Measurements from ENCODE around the gene KCNQ1.

Gene KCNQ1

DNA sequence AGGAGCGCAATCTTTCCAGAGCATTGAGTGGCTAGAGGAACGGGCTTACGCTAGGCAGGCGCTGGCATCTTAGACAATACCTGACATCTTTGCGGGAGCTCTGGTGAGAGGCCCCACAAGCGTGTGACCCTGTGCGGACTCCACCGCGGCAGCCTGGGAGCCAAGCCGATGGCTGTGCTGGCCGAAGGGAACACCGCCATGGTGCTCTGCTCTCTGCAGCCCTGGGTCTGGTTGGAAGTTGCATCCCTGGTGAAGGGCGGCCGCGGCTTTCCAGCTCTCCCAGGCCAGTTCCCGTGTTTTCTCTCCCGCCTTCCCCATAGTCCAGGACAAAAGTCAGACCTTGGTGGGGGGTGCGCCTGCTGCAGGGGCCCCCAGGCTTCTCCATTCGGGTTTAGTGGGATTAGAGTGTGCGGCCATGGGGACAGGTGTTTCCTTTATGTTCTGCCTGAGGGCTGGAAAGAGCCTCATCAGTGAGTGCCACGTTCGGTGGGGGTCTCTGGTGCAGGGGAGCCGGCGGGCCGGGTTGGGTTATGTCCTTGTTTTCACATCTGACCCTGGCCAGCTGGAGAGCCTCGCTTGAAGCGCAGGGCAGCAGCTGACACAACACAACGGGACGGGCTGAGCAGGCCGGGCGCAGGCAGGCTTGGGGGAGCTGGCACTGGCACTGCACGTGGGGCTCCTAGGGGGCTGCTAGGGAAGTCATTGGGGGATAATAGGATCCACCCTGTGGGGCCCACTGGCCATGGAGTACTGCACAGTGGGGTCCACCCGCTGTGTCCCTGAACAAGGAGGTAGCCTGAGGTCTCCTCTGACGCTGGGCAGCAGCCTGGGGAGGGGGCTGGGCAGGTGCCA is 94.8 kb downstream of the KCNQ1 start:
- no peak for DNase-seq

DNA sequence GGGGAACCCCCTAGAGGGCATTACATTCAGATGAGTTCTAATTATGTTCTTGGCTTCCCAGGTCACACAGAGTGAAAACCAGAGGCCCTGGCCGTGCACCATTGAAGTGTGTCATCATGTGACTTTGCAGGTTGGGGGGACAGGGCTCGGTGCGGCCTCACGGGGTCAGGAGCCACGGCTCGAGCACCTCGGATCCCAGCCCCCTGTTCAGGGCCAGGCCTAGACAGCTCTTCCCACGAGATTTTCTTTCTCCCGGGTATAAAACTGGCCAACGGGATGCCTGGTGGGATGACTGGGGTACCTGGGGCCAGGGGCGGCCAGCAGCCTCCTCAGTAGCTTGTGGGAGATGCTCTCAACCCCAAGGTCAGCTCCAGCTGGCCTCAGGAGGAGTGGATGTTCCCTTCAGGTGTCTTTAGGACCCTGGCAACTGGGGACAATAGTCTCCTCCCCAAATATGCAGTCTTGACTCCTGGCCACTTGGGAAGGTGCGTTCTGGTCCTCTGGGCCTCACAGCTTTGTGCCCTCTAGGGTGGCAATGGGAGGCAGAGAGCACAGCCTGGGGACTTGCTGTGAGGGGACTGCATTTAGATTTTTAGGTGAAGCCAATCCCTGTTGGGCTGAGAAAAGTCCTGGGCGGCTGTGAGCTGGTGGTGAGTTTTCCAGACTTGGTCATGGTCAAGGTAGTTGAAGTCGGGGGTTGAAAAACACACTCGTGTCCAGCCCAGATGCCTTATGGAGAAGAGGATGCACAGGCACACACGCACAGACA is 95.6 kb downstream of the KCNQ1 start:
- DNase-seq, result no peak

DNA sequence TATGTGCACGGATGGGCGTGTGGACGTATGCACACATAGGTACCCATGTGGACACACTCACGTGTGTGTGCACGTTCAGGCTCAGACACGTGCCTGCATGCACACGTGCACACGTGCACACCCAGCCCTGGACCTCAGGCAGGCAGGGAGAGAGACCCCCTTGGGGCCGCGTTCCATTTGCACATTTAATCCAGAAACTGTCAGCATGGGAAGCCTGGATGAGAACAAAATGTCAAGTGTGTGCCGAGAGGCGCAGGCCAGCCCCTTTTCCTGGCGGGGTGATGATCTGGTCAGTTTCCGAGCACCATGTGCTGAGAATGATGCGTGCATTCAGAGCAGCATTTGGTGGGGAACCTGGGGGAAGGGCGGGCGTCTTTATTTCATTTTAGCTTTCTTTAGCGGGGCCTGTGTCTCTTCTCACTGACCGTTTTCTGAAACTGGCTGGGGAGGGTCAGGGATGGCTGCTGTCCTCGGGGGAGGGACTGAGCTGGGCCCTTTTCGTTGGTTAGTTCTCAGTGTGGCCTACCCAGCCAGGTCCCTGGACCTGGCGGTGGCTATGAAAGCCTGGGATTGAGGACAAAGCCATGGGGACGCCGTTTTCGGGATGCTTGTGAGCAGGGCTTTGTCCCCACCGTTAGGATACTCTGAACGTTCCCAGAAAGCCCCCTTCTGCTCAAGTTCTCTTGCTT is 96.3 kb downstream of the KCNQ1 start:
- DNase-seq, result no peak

DNA sequence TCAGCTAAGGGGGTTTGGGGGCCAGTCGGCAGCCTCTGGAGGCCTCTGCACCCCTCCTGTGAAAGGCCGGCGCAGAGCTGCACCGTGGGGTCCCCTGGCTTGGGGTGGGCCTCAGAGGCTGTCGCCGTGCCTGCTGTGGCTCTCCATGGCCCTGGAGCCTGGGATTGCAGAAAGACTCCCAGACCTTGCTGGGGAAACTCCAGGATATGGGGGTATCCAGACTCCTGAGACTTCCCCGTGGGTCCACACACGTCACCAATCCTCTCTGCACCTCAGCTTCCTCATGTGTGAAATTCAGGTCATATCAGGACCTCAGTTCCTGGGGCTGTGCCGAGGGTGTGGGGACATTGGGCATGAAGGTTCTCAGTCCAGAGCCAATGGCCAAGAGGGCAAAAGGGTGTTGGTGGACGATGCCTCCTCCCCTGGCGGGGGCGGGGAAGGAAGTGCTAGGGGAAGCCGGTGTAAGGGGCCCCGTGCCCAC is 97.1 kb downstream of the KCNQ1 start:
- no peak for DNase-seq

DNA sequence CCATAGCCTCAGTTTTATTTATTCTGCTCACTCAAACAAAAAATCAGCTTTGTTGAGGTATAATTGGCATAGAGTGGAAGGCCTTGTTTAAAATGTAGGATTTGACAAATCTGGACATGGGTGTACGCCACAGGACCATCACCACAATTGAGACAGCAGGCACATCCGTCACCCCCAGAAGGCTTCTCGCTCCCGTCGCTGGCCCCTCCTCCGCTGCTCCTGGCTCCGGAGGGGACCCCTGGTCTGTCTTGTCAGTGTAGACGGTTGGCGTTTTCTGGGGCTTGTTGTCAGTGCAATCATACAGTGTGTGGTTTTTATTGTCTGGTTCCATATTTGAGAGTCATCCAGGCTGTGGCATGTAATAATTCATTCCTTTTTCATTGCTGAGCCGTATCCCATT is 97.6 kb downstream of the KCNQ1 start:
- no peak for DNase-seq

DNA sequence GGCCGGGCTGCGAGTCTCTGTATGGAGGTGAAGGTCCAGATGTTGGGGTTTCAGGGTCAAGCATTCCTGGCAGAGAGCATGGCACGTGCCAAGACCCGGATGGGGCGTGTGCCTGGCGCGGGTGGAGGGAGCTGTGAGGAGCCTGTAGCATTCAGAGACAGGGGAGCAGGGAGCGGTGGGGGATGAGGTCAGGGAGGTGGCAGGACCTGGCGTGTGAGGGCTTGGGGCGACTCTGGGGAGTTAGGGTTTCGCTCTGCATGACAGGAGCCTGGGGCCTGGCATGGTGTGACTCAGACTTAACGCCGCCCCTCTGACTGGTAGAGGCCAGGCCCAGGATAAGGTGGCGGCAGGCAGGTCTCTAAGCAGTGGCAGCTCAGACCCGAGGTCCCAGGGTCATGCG is 103.0 kb downstream of the KCNQ1 start:
- no peak for DNase-seq

DNA sequence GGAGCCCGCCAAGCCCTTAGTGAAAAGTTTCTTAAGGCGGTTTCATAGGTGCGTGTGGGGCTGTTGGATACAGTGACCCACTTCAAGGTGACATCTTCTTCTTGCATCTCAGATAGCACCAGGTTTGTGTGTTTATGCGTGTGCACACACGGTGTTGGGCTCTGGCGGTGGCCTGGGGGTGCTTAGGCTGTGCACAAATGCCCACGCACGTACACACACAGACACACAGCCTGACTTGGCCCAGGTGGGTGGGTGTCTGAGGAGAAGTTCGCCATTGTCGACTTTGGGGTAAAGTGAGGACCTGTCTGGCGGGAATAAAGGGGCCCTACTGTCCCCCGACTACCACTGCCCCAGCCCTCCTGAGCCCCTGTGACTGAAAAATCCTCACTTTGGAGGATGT is 103.8 kb downstream of the KCNQ1 start:
- no peak for DNase-seq

DNA sequence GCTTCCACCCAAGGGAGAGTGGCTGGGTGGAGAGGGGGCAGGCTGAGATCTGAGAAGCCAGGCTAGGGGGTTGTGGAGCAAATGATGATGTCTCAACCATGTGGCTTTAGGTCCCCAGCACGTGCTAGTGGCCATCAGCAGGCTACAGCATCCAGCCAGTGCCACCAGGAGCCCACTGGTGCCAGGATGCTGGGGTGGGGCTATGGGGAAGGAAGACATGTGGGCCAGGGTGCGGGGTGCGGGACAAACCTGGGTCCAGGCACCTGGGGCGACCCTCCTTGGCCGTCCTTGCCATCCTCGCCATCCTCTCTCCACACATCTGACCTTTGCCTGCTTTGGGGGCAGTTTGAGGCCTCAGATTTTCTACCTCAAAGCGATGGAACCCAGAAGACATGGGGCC is 104.3 kb downstream of the KCNQ1 start:
- DNase-seq, result no peak

DNA sequence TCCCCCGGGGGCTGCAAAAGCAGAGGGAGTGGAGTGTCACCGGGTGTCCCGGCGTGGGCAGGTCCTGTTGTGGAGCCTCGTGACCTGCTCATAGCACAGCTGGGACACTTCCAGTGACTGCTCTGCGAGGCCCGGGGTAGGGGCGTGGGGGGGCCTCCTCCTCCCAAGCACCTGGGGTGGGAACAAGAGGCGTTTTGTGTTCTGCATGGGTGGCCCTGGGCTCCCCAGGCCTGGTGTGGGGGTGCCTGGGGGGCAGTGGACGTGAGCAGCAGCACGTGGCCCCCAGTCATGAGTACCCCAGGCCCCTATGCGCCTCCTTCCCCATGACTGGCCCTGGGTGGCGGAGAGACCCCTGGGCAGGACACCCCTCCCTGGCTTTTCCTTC is 104.7 kb downstream of the KCNQ1 start:
- DNase-seq, result no peak

DNA sequence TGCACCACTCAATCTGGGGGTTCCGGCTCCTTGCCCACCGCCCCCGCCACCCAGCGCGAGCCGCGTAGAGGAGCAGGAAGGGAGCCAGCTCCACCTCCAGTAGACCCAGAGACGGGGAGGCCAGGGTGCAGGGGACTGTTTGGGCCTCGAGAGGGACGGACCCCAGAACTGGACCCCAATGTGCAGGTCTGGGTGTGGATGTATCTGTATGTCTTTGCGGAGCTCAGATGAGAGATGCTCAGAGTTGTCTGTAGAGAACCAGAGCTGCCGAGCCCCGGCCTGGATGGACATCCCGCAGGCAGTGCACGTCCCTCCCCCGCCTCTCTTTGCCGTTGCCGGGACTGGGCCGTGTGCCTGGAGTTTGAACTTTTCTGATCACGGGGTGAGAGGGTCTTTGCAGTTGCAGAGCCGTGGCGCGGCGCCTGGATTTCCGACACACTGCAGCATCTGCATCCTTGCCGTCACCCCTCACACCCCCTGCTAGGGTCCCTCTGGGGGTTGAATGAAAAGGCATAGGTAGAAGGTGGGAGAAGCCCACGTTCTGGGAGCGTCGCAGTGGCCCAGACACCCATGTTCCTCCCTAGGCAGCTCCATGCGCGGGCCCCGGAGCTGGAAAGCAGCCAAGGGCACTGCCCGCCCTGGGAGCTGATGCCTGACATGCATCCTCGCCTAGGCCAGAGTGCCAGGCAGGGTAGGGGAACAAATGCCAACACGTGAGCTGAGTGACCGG is 105.2 kb downstream of the KCNQ1 start:
- DNase-seq, result no peak

DNA sequence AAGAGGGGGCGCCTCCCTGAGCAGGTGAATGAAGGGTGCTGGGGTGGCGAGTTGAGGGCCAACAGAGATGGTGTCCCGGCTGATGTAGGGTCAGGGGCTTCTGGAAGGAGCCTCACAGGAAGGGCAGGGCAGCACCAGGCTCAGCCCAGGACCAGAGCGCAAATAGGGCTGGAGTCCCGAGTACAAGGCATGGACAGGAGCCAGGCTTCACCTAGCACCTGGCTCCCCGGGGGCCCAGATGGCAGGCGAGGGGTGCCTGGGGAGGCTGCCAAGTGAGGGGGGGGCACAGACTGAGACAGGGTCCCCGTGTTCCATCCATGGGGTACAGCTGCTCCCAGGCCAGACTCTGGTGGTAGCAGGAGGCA is 105.8 kb downstream of the KCNQ1 start:
- DNase-seq, result no peak

DNA sequence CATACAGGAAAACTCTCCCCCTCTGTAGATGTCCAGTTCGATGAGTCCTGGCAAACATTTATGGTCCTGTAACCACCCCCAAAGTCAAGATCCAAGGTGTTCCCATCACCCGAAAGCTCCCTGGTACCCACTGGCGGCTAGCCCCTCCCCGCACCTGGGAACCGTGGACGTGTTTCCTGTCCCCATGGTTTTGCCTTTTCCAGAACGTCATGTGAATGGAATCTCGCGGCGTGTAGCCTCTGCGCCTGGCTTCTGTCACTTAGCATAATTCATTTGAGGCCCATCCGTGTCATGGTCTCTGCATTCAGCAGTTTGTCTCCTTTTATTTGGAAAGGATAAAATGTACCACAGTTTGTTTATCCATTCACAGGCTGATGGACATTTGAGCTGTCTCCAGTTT is 106.3 kb downstream of the KCNQ1 start:
- DNase-seq, result no peak

DNA sequence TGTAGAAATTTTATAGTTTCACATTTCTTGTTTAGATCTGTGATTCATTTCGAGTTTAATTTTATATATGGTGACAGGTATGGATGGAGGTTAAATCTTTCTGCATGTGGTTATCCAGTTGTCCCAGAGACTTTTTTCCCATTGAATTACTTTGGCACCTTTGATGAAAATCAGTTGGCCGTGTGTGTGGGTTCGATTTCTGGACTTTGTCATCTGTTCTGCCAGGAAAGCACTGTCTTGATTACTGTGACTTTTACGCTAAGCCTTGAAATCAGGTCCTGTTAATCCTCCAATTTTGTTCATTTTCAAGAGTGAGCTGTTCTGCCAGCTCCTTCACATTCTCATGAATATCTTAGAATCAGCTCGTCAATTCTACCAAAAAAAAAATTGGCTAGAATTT is 107.4 kb downstream of the KCNQ1 start:
- no peak for DNase-seq

DNA sequence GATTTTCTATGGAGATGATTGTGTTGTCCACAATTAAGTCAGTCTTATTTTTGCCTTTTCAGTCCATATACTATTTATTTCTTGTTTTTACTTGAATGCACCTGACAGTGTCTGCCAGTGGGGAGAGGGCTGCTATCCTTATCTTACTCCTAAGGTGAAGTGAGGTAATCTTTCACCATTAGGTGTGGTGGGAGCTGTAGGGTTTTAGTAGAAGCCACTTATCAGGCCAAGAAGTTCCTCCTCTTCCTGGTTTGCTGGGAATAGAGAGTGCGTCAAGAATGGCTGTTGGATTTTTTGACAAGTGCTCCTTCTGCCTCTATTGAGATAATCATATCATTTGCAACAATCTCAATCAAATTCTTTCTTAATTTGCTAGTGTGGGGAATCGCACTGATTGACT is 108.4 kb downstream of the KCNQ1 start:
- no peak for DNase-seq

DNA sequence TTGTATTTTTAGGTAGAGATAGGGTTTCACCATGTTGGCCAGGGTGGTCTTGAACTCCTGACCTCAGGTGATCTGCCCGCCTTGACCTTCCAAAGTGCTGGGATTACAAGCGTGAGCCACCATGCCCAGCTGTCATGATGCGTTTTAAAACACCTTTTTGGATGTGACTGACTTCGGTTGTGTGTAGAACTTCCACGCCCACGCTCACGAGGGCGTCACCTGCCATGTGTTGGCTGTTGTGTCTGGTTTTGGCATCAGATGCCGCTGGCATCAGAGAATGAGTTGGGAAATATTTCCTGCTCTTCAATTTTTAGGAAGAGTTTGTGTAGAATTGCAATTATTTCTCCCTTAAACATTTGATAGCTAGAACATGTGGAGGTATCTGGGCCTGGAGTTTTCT is 109.1 kb downstream of the KCNQ1 start:
- no peak for DNase-seq

DNA sequence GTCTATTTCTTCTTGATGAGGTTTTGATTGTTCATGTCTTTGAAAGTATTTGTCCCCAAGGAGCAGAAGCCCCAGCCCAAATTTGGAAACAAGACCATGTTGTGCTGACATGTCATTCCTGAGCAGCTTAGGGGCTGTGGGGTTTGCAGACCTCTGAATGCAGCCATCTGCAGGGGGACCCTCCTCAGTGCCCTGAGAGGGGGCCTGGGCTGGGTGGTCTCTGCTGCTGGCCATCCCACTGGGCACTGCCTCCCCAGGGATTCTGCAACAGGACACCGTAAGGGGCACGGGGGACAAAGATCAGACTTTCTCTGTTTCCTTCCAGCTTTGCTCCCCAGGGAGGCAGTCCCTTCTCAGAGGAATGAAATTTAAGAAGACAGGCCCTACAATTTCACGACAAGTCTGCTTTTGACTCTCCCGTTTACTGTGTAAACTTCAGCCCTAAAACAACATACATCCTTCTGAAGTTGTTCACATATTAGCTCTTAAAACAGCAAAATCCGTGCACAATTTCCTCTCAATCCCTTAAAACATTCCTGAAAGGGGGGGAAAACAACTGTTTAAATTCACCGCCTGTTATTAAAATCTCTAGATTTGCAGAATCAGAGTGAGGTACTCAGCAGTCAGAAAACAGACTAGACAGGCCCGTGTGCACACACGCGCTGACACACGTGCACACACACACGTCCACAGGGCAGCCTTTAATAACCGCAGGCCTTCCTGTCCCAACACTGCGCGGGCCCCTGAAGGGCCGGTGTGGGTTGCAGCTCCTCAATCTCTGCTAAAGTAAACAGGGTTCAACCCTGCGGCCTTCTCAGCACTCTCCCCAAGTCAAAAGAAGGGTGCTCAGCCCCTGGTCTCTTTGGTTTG is 109.8 kb downstream of the KCNQ1 start:
- DNase-seq, result no peak

DNA sequence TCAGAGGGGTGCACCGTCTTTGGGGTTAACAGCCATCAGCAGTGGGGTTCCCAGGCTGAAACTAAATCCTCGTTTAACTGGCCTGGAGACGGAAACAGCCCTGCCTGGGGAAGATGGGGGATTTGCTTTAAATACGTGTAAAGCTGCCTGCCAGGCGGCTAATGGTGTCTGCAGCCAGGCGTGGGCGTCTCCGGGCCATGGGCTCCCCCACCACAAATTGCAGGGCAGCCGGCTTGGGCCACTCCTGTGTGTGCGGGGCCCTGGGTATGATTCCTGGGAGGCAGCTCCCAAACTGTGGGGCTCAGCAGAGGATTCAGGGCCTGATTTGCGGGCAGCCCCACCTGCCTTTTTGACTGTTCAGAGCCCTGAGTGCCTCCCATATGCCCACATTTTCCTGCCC is 110.5 kb downstream of the KCNQ1 start:
- no peak for DNase-seq

DNA sequence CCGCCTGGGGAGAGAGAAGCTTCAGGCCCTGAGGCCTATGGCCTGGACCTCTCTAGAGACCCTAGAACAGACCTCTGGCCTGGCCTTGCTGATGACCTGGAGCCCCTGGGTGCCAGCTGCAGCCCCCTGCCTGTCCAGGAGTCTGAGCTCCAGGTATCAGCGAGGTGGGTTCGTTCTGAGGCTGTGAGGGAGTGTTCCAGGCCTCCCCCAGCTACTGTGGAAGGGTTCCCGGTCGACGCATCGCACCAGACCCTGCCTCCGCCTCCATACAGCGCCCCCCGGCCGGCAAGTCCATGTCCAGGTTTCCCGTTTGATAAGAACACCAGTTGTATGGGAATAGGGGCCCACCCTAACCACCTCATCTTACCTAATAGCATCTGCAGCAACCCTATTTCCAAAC is 111.1 kb downstream of the KCNQ1 start:
- no peak for DNase-seq

DNA sequence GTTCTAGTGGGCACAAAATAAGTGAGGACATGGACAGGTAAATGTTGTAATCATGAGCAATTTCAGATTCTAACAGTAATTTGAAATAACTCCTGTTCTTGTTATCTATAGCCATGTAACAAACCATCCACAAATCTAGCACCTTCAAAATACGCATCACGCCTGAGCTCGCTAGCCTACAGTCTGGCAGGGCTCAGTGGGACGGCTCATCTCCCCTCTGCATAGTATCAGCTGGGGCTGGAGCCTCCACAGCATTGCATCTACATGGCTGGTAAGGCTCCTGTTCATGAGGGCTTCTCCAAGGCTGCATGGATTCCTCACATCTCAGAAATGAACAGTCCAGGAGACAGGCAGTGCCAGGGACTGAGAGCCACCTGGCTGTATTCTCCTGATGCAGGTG is 112.6 kb downstream of the KCNQ1 start:
- DNase-seq, result no peak

DNA sequence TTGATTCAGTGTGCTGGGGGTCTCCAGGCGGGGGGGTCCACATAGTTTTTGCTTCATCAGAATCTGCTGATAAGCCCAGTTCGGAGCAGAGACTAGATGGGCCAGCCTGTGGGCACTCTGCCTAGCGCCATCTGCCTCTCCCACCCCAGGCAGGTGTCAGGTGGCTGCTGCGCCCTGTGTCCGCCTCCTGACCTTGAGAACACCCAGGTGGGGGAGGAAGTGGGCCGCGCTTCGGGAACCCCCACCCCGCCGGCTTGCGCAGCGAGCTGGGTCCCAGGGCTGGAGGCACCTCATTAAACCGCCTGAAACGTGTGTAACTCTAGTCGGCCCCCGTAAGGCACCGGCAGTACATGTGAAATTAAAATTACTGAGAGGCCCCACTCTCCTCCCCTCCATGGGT is 113.6 kb downstream of the KCNQ1 start:
- no peak for DNase-seq

DNA sequence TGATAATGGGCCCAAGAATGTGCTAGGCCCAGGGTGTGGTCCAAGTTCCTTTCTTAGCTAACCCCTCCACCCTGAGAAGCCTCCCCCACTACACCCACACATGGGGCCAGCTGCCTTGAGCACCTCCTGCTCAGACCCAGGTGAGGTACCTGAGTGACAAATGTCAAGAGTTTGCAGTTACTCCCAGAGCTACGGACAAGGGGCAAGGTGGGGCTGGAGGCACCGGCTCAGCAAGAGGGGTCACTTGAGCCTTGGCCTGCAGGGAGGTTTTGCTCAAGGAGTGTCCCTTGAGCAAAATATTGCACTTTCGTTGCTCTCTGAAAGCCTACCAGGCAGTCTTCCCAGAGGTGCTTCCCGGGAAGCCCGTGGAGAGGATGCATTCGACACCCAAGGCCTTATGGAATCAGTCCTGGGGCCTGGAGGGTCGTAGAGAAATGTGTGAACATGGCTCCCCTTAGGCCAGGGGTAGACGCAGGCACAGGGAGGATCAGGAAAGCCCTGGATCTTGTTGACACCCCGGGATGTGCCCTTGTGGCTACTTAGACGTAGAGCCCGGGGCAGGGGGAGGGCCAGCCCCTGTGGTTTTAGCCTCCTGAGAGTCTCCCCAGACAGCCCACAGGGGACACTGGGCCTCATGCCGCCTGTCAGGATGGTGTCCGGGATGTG is 114.2 kb downstream of the KCNQ1 start:
- DNase-seq, result no peak

Measured in DMS79 treated with DMSO at 0.1 percent for 48 hours (cell line).